Left lung (tissue), 10 donors: Measurements from ENCODE around the gene SIX3. TPM values are rescaled to one million over a fixed set of nuclear protein-coding genes. Genes with fewer than 3 reads are reported as not detected.

Experiments
- ATAC-seq: fragments of 200-7000 bp; cut with Tn5 transposase; one replicate; pipeline ENCODE4 v1.9.1; 2020; ENCODE audit warnings: moderate library complexity
- DNase-seq, 4 donors: peaks; one replicate each; pipeline ENCODE4 v3.0.0-alpha.2; 2013 to 2020
- H3K27ac ChIP-seq, 2 donors: fragments of 200-600 bp; sonication (generic) in 1 of 2; one replicate each; pipeline versions ENCODE4 v1.5.0 to v1.8.0; 2020 to 2021
- H3K27me3 ChIP-seq, 2 donors: fragments of 200-600 bp; sonication (generic) in 1 of 2; one replicate each; pipeline versions ENCODE4 v1.5.0 to v1.8.0; 2020 to 2021
- H3K36me3 ChIP-seq, 2 donors: fragments of 200-600 bp; sonication (generic) in 1 of 2; one replicate each; pipeline versions ENCODE4 v1.5.0 to v1.8.0; 2020 to 2021
- H3K4me1 ChIP-seq, 2 donors: fragments of 200-600 bp; one replicate each; pipeline ENCODE4 v1.8.0; 2021
- H3K4me3 ChIP-seq, 2 donors: fragments of 200-600 bp; sonication (generic) in 1 of 2; one replicate each; pipeline versions ENCODE4 v1.5.0 to v1.8.0; 2020 to 2021; ENCODE audit warnings: mild to moderate bottlenecking in 1 of 2
- H3K9me3 ChIP-seq, 2 donors: fragments of 200-600 bp; sonication (generic) in 1 of 2; one replicate each; pipeline versions ENCODE4 v1.5.0 to v1.8.0; 2020 to 2021
- intact Hi-C, 2 donors: fragments of 100-400 bp; cut with DNase I; formaldehyde crosslinking; loops; one replicate each; pipeline versions ENCODE4 v1.11.2 to v1.14.2; 2022
- polyA plus RNA-seq, 6 donors: library from polyadenylated mRNA; unstranded; fragments of 120-200 nt; gene quantifications; one replicate each; pipeline ENCODE4 v1.2.1, GENCODE V29; 2013; ENCODE audit not compliant: insufficient read length in 6 of 6
- total RNA-seq, 2 donors: library from RNA; stranded (reverse); fragmentation: NEBNext Ultra II Directional; extraction: Animal tissue kit (Norgen Biotek cat#: 25700); gene quantifications; one replicate each; pipeline ENCODE4 v1.2.1, GENCODE V29; 2021
- TF ChIP-seq, protein P1 (sequence below), 2 donors: fragments of 200-600 bp; sonication (generic) in 1 of 2; IDR thresholded peaks; one replicate each; pipeline versions ENCODE4 v1.5.0 to v1.8.0; 2021; ENCODE audit warnings: antibody characterized with exemption in 2 of 2
- donor health status: DM: no; HTN: yes; CAD: no.
- donor health status: DM: no; HTN: no; CAD: no.

Gene SIX3
- total and polyA plus RNA-seq, 8 donors = not detected

DNA sequence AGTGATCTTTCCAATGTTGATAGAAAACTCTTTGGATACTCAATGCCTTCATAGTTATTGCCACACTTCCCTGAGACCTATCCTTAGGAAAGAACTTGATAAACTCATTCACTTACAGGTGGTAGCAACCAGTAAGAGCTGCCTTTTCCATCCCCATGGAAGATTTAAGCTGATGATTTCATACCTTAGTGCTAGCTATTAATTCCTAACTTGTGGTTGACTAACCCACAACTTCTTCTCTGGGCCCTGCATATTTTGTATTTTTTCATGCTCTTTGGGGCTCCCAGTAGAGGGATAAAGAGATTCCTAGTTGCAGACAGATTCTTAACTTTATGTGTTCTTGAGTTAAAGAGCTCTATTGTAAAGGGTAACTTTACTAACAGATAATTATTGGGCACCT lies 25.2 kb upstream of the SIX3 start:
- no peak overlapping the region for H3K4me3 ChIP-seq
- intact Hi-C loops = no loop called here
- DNase-seq (no peak), ATAC-seq (no peak)
- H3K9me3 ChIP-seq = peaks cover 0 to under 1% of the 10 kb centered on the region in 2 donors
- H3K4me1 ChIP-seq = no peaks in the 10 kb centered on the region
- H3K27me3 ChIP-seq = peaks cover 0 to 36% of the 10 kb centered on the region in 2 donors
- no peaks in the 10 kb centered on the region for H3K36me3 ChIP-seq
- no peak overlapping the region for H3K27ac ChIP-seq
- TF ChIP-seq, protein P1, sequence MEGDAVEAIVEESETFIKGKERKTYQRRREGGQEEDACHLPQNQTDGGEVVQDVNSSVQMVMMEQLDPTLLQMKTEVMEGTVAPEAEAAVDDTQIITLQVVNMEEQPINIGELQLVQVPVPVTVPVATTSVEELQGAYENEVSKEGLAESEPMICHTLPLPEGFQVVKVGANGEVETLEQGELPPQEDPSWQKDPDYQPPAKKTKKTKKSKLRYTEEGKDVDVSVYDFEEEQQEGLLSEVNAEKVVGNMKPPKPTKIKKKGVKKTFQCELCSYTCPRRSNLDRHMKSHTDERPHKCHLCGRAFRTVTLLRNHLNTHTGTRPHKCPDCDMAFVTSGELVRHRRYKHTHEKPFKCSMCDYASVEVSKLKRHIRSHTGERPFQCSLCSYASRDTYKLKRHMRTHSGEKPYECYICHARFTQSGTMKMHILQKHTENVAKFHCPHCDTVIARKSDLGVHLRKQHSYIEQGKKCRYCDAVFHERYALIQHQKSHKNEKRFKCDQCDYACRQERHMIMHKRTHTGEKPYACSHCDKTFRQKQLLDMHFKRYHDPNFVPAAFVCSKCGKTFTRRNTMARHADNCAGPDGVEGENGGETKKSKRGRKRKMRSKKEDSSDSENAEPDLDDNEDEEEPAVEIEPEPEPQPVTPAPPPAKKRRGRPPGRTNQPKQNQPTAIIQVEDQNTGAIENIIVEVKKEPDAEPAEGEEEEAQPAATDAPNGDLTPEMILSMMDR (IDR thresholded peaks at IDR 0.05) = no peak

DNA sequence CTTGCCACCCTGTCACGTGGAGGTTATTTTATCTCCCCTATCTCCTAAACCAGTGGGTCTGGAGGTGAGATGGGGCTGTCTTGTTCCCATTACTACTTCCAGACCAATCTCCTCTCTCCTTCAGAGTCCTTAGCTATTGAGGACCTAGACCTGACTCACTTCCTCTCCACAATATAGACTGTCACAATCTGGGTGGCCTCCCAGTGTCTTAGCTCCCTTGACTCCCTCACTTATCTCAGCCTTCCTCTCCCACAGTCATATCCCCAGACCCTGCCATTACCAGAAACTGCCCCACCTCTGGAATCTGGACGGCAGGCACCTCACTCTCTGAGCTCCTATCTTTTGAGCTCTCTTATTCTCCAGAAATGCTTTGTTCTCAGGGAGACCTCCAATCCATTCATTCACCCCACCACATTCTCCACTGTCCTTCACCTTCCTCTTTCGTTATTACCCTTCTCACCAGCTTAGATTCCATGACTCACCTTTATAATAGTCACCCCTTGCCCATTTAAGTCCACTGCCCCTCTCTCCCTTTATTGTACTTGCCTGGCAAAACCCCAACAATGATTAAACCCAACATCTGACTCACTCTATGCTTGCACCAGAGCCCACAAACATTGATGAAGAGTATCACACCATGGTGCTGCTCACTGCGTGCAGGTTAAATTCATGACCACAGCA lies 23.3 kb upstream of the SIX3 start:
- Histone ChIP-seq H3K4me3 (no peak overlapping the region), H3K36me3 (no peaks in the 10 kb centered on the region), H3K27me3 (peaks cover 9 to 55% of the 10 kb centered on the region in 2 donors), H3K27ac (no peak overlapping the region), H3K9me3 (no peaks in the 10 kb centered on the region), H3K4me1 (no peaks in the 10 kb centered on the region)
- TF ChIP-seq, protein P1 (IDR thresholded peaks at IDR 0.05) = no peak
- no peak for DNase-seq
- ATAC-seq = no peak
- intact Hi-C loops = no loop called here

DNA sequence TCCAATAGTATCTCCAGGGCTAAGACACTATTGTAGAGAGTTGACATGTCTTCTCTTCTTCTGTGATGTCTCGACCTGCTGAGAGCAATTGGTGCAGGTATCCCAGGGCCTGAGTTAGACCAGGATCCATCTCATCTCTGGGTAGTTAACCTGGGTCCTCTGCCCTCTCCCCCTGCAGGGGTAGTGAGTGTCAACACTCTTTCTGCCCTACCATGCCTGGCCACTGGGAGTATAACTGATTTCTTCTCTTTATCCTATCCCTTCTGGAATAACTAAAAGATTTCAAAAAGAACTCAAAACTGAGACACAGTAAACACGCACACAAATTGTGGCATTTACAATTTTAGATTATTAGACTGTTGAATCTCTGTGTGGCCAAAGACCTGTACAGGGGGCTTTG lies 20.8 kb upstream of the SIX3 start:
- ATAC-seq = no peak
- intact Hi-C loops = no loop called here
- no peak overlapping the region for H3K27ac ChIP-seq
- H3K36me3 ChIP-seq = no peaks in the 10 kb centered on the region
- H3K27me3 ChIP-seq = peaks cover 25 to 81% of the 10 kb centered on the region in 2 donors
- TF ChIP-seq, protein P1 (IDR thresholded peaks at IDR 0.05) = no peak
- no peak for DNase-seq
- no peaks in the 10 kb centered on the region for H3K4me1 ChIP-seq
- no peak overlapping the region for H3K4me3 ChIP-seq
- H3K9me3 ChIP-seq = no peaks in the 10 kb centered on the region

DNA sequence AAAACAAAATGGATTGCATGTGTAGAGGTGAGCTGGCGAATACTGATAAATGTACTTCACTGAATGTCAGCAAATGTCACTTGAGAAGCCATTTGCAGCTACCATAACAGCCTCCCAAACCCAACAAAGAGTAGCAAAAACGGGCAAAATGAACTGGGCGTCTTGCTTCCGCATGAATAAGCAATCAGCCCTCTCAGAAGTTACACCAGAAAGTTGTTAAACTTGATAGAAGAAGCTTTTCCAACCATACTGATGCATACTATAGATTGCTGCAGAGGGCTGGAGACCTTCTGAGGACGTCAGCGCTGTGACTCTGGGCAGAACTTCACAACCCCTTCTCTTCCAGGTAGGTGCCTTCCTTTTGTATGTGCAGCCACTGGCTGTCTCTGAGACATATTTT lies 18.7 kb upstream of the SIX3 start:
- Histone ChIP-seq H3K9me3 (no peaks in the 10 kb centered on the region), H3K4me1 (no peaks in the 10 kb centered on the region), H3K4me3 (no peak overlapping the region), H3K27me3 (peaks cover 46 to 93% of the 10 kb centered on the region in 2 donors), H3K27ac (no peak overlapping the region), H3K36me3 (no peaks in the 10 kb centered on the region)
- intact Hi-C loops = no loop called here
- DNase-seq (no peak), ATAC-seq (no peak)
- TF ChIP-seq, protein P1 (IDR thresholded peaks at IDR 0.05) = no peak

DNA sequence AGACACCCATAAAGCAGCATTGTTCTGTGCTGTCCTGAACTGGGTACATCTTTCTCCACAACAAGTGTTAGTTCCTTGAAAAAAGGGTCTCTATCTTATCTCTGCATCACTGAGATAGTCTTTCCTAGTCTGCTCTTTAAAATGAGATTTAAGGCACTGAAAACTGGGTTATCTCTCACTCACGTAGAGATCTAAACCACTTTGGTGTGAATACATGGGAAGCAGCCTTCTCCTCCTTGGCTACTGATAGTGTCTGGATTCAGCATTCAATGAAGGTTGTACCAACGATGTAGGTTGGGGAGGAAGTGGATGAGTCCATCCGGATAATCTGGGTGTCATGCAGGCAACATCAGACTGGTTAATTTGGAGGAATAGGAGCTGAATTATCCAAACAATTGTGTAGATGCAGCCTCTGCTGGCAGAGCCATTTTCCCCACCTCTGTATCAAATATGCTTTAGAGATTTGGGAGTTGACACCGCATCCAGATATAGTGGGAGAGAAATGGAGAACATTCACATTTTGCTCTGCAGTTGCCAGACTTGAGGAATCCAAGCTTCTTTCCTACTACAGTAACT lies 15.9 kb upstream of the SIX3 start:
- DNase-seq (no peak), ATAC-seq (no peak)
- Histone ChIP-seq H3K4me1 (peaks cover 0 to 23% of the 10 kb centered on the region in 2 donors), H3K27me3 (peaks cover 74 to 100% of the 10 kb centered on the region in 2 donors), H3K4me3 (no peak overlapping the region), H3K36me3 (no peaks in the 10 kb centered on the region), H3K27ac (no peak overlapping the region), H3K9me3 (no peaks in the 10 kb centered on the region)
- TF ChIP-seq, protein P1 (IDR thresholded peaks at IDR 0.05) = no peak
- intact Hi-C loops = no loop called here
